Measurements from ENCODE around the gene FGFR3. TPM values are rescaled to one million over a fixed set of nuclear protein-coding genes. Genes with fewer than 3 reads are reported as not detected.

Gene FGFR3
- total and polyA plus RNA-seq, 2 of the 8 experiments (the other 6 are each of a cell fraction or from before 2014, with no cell fraction given) = 9.0 to 19.5 TPM

GRCh38 chr4:1813915-1814314 lies 20.8 kb downstream of the FGFR3 start:
- Histone ChIP-seq H3K23me2 (ENCODE audit: low read depth, low read length) (no peaks in the 10 kb centered on the region), H3K9me3 (ENCODE audit: insufficient read depth in 2 of 2, low read depth in 1 of 2, low read length in 1 of 2) (no peaks in the 10 kb centered on the region), H2AFZ (ENCODE audit: low read length) (no peak overlapping the region), H3K4ac (replicated peaks; ENCODE audit: insufficient read length, low read depth, low read length) (no peak overlapping the region), H3K4me1 (replicated peaks in 1 of 4; ENCODE audit: control insufficient read depth in 3 of 4, insufficient read depth in 4 of 4, low read length in 3 of 4) (no peaks in the 10 kb centered on the region; a peak in 1 of 7 replicates), H4K8ac (ENCODE audit: extremely low read depth, insufficient read depth, low read length) (no peak overlapping the region), H3K56ac (replicated peaks; ENCODE audit: insufficient read length, low read depth, low read length) (no peak overlapping the region), H3K4me2 (ENCODE audit: insufficient read depth in 1 of 2, low read depth in 2 of 2, low read length in 2 of 2) (no peak overlapping the region), H3K18ac (ENCODE audit: extremely low read depth, low read length) (no peak overlapping the region), H3K27me3 (replicated peaks in 1 of 4; ENCODE audit: control insufficient read depth in 3 of 4, extremely low read depth in 1 of 4, insufficient read depth in 3 of 4, low read length in 3 of 4) (no peaks in the 10 kb centered on the region), H2BK15ac (ENCODE audit: low read length) (no peak overlapping the region), H2BK5ac (ENCODE audit: low read depth, low read length) (no peak overlapping the region), H4K5ac (ENCODE audit: insufficient read length, low read depth, low read length) (no peak overlapping the region), H3K36me3 (ENCODE audit: control insufficient read depth in 2 of 4, insufficient read depth in 4 of 4, low read length in 3 of 4) (peaks cover 0 to 15% (median 9%) of the 10 kb centered on the region in 4 experiments; a peak in 6 of 8 replicates), H2BK12ac (ENCODE audit: low read depth, low read length) (no peak overlapping the region), H3K27ac (ENCODE audit: low read depth, low read length) (no peak overlapping the region), H4K91ac (replicated peaks; ENCODE audit: insufficient read length, low read length) (no peak overlapping the region), H3K23ac (ENCODE audit: insufficient read length) (no peak overlapping the region), H3K79me1 (ENCODE audit: low read depth, low read length) (no peaks in the 10 kb centered on the region), H3K14ac (ENCODE audit: insufficient read length) (no peak overlapping the region), H4K20me1 (replicated peaks in 1 of 2; ENCODE audit: control insufficient read depth in 1 of 2, insufficient read depth in 2 of 2, low read length in 2 of 2) (peaks cover 0 to 13% of the 10 kb centered on the region in 2 experiments), H2BK20ac (ENCODE audit: low read length) (no peak overlapping the region), H2BK120ac (replicated peaks; ENCODE audit: low read depth, low read length) (no peak overlapping the region), H3K9ac (replicated peaks in 1 of 4; ENCODE audit: extremely low read depth in 1 of 4, low read depth in 3 of 4, low read length in 3 of 4) (no peak overlapping the region), H3K4me3 (ENCODE audit: extremely low read depth in 1 of 4, insufficient read depth in 2 of 4, low read depth in 3 of 4, low read length in 4 of 4) (no peak overlapping the region), H2AK5ac (ENCODE audit: low read depth, low read length) (no peak overlapping the region), H3K79me2 (ENCODE audit: control insufficient read depth in 1 of 2, insufficient read depth in 2 of 2, low read length in 2 of 2) (no peaks in the 10 kb centered on the region)
- no peak for FAIRE-seq
- TF ChIP-seq CTBP2 (IDR thresholded peaks at IDR 0.05; ENCODE audit: borderline replicate concordance, insufficient read depth, insufficient read length, low read length) = no peak
- peak in 1 of 2 experiments; percentile 31; a peak in 2 of 4 replicates for TF ChIP-seq RAD21 (IDR thresholded peaks at IDR 0.05 in 1 of 2, conservative IDR thresholded peaks at IDR 0.05 in 1 of 2; ENCODE audit: low read depth in 2 of 2, low read length in 2 of 2)
- TF ChIP-seq CREB1 (IDR thresholded peaks at IDR 0.05) = no peak
- TF ChIP-seq CHD2 (IDR thresholded peaks at IDR 0.05; ENCODE audit: low read length) = no peak
- peak in 2 of 3 experiments; percentile 8 to 13; a peak in 2 of 4 replicates for TF ChIP-seq CTCF (IDR thresholded peaks at IDR 0.05; ENCODE audit: control extremely low read depth in 1 of 3, insufficient read depth in 1 of 3, low read depth in 1 of 3, low read length in 3 of 3)
- no peak for DNase-seq (ENCODE audit: low read depth in 1 of 2, low spot score in 2 of 2)
- 79% methylated on average over 9 of the region's 9 CpGs; no CpG with 5 or more reads in 1 of the 2 experiments for WGBS, 2 experiments (ENCODE audit: extremely low coverage in 1 of 2, insufficient coverage in 1 of 2, insufficient read length in 1 of 2, insufficient replicate concordance in 2 of 2, low coverage in 1 of 2, low lambda C conversion rate in 2 of 2, missing lambda C conversion rate in 1 of 2)
- ChIA-PET CTCF (ENCODE audit: partially characterized antibody) (interaction anchor here (0.7 to 71.2 kb wide), 8 partner anchors 9 to 97 kb away, joined by 3 to 2507 read pairs (median 4); no protein-coding TSS in a partner anchor), POLR2A (ENCODE audit: partially characterized antibody) (interaction anchor here (1.8 to 2.1 kb wide), 2 partner anchors 19 to 69 kb away, joined by 4 read pairs; no protein-coding TSS in a partner anchor)

Measured in H1 (cell line).